GM18511 (cell line): ENCODE data around the gene ACOT8.
"Not testable (repeated sequence)": the region's sequence is repeated elsewhere in the genome, so short reads cannot be mapped to it uniquely, and the experiment has no call there.

Experiments
- ATAC-seq: cut with Tn5 transposase; IDR thresholded peaks from one replicate; pipeline ENCODE4 v1.9.1; 2021; ENCODE audit warnings: mild to moderate bottlenecking, moderate library complexity; ENCODE audit not compliant: unreplicated experiment

Gene ACOT8

DNA sequence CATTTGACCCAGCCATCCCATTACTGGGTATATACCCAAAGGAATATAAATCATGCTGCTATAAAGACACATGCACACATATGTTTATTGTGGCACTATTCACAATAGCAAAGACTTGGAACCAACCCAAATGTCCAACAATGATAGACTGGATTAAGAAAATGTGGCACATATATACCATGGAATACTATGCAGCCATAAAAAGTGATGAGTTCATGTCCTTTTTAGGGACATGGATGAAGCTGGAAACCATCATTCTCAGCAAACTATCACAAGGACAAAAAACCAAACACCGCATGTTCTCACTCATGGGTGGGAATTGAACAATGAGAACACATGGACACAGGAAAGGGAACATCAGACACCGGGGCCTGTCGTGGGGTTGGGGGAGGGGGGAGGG is 59.2 kb downstream of the ACOT8 start:
- ATAC-seq: not testable (repeated sequence)

DNA sequence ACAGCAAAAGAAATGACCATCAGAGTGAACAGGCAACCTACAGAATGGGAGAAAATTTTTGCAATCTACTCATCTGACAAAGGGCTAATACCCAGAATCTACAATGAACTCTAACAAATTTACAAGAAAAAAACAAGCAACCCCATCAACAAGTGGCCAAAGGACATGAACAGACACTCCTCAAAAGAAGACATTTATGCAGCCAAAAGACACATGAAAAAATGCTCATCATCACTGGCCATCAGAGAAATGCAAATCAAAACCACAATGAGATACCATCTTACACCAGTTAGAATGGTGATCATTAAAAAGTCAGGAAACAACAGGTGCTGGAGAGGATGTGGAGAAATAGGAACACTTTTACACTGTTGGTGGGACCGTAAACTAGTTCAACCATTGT is 59.7 kb downstream of the ACOT8 start:
- not testable (repeated sequence) for ATAC-seq

DNA sequence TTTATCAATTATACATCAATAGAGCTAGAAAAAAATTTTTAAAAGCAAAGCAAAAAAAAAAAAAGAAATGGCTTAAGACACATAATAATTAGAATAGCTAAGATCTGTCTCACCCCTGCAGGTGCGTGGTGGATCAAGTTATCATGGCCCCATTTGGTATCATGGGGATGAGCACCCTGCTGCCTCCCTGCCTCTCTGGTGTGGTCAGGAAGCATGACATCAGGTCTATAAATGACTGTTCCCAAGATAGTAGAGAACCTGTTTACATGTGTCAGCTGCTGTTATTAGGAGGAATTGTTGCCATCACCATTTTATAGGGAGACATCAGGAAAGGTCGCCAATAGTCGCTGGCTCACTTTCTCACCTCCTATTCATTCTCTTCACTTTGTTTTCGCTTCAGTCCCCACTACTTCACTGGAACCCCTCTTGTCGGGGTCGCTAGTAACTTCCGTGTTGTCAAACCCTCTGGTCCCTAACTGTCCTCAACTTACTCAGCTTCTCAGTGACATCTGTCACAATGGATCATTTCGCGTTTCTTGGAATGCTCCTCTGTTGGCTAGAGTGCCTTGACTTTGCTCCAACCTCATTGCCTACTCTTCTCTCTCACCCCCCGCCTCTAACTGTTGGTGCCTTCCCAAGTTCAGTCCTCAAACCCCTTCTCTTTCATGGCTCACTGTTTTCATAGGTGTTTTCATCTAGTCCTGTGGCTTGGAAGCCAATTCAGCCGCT is 60.7 kb downstream of the ACOT8 start:
- ATAC-seq: no peak

- ATAC-seq: no peak
Measured at GRCh38 chr20:45792317-45793118, 64.7 kb downstream of the ACOT8 start.
